Endothelial cell of umbilical vein (primary cell): ENCODE results near the gene TMEM213. TPM values are rescaled to one million over a fixed set of nuclear protein-coding genes. Genes with fewer than 3 reads are reported as not detected.

Experiments
- BruUV-seq: library from RNA; stranded (reverse); fragments of 400-500 nt; replicated peaks from 2 replicates; lab custom pipeline; 2021; lab: Mats Ljungman, UMichigan
- CTCF ChIA-PET: fragments of 300-600, 350-600 bp; sonication (Branson Sonifier 250); formaldehyde crosslinking; loops from one replicate; lab custom pipeline; 2021; ENCODE audit warnings: antibody characterized with exemption, inconsistent platforms; lab: Charles Lee
- POLR2A ChIA-PET: fragments of 300-600, 350-600 bp; sonication (Branson Sonifier 250); formaldehyde crosslinking; loops from one replicate; lab custom pipeline; 2021; ENCODE audit warnings: antibody characterized with exemption, inconsistent platforms; lab: Charles Lee
- DNase-seq: peaks from one replicate; pipeline ENCODE4 v3.0.0-alpha.2; 2011; ENCODE audit warnings: low read depth, low spot score
- FAIRE-seq: peaks from 2 replicates; lab custom pipeline; 2011; peaks lifted over from hg19 to GRCh38; lab: Jason Lieb, UNC
- H2AFZ ChIP-seq: 2 replicates; pipeline ENCODE4 v1.6.0; 2012; ENCODE audit warnings: low read depth, low read length, control low read depth, inconsistent platforms
- H3K27ac ChIP-seq: 2 replicates; pipeline ENCODE4 v1.5.1; 2011; ENCODE audit warnings: low read depth, mild to moderate bottlenecking, control low read depth, low read length, moderate library complexity; ENCODE audit not compliant: insufficient read depth
- H3K27me3 ChIP-seq, 2 experiments: 2 replicates each; pipeline versions ENCODE4 v1.6.0 to v1.6.1; 2011; ENCODE audit warnings: low read length in 2 of 2, mixed read lengths in 1 of 2; ENCODE audit not compliant: control insufficient read depth in 2 of 2, insufficient read depth in 2 of 2
- H3K36me3 ChIP-seq, 2 experiments: 2 replicates in 1 of 2; 3 replicates in 1 of 2; pipeline ENCODE4 v1.5.1; 2011; ENCODE audit warnings: low read length in 2 of 2, mild to moderate bottlenecking in 1 of 2, moderate library complexity in 1 of 2; ENCODE audit not compliant: control insufficient read depth in 2 of 2, insufficient read depth in 2 of 2; ENCODE audit errors: extremely low read depth in 1 of 2
- H3K4me1 ChIP-seq: 3 replicates; pipeline ENCODE4 v1.5.1; 2011; ENCODE audit warnings: mild to moderate bottlenecking, low read length; ENCODE audit not compliant: control insufficient read depth, insufficient read depth; ENCODE audit errors: extremely low read depth
- H3K4me2 ChIP-seq: 2 replicates; pipeline ENCODE4 v1.6.1; 2011; ENCODE audit warnings: low read length, control low read depth, mixed read lengths; ENCODE audit not compliant: insufficient read depth
- H3K4me3 ChIP-seq, 3 experiments: fragments of 200-600 bp in 1 of 3; sonication (generic), shearing (Covaris generic) in 1 of 3; replicated peaks in 1 of 3; 2 replicates each; pipeline ENCODE4 v1.5.1; 2011 to 2016; ENCODE audit warnings: control low read depth in 3 of 3, low read length in 3 of 3, mild to moderate bottlenecking in 2 of 3, inconsistent platforms in 1 of 3, low read depth in 1 of 3, moderate library complexity in 1 of 3; ENCODE audit not compliant: insufficient read depth in 1 of 3
- H3K79me2 ChIP-seq: 2 replicates; pipeline ENCODE4 v1.6.0; 2012; ENCODE audit warnings: low read length, inconsistent platforms; ENCODE audit not compliant: control insufficient read depth, insufficient read depth
- H3K9ac ChIP-seq: replicated peaks from 2 replicates; pipeline ENCODE3; 2011; ENCODE audit warnings: low read length, control low read depth; ENCODE audit not compliant: insufficient read depth; ENCODE audit errors: extremely low read depth
- H3K9me1 ChIP-seq: replicated peaks from 3 replicates; pipeline ENCODE4 v1.6.0; 2011; ENCODE audit warnings: mild to moderate bottlenecking, low read length; ENCODE audit not compliant: control insufficient read depth, insufficient read depth; ENCODE audit errors: extremely low read depth
- H3K9me3 ChIP-seq: replicated peaks from 2 replicates; pipeline ENCODE4 v1.5.1; 2012; ENCODE audit warnings: low read length, inconsistent platforms; ENCODE audit not compliant: control insufficient read depth, insufficient read depth
- H4K20me1 ChIP-seq: replicated peaks from 2 replicates; pipeline ENCODE3; 2011; ENCODE audit warnings: mild to moderate bottlenecking, low read length; ENCODE audit not compliant: control insufficient read depth, insufficient read depth; ENCODE audit errors: extremely low read depth
- FOS ChIP-seq: IDR thresholded peaks from 2 replicates; pipeline ENCODE4 v1.6.1; 2011; ENCODE audit warnings: mild to moderate bottlenecking, low read length, moderate library complexity, borderline replicate concordance; ENCODE audit not compliant: insufficient read depth
- GATA2 ChIP-seq: IDR thresholded peaks from 2 replicates; pipeline ENCODE4 v1.7.0; 2011; ENCODE audit warnings: low read depth, mild to moderate bottlenecking, moderate library complexity, mixed read lengths, low read length; ENCODE audit not compliant: insufficient read length, insufficient read depth
- JUN ChIP-seq: IDR thresholded peaks from 2 replicates; pipeline ENCODE4 v1.6.1; 2011; ENCODE audit warnings: borderline replicate concordance, low read depth; ENCODE audit not compliant: insufficient read length, insufficient read depth
- MYC ChIP-seq: IDR thresholded peaks from one replicate; pipeline ENCODE4 v1.6.1; 2011; ENCODE audit warnings: mild to moderate bottlenecking, low read depth, low read length
- dilution Hi-C: fragments of 300-500 bp; cut with MboI; formaldehyde crosslinking; loops from one replicate; pipeline ENCODE4 v1.15.0; 2019; ENCODE audit warnings: low sequenced_read_pairs; ENCODE audit not compliant: extremely low pct_ligation_motif_present
- intact Hi-C: fragments of 100-400 bp; cut with micrococcal nuclease; formaldehyde crosslinking; loops from one replicate; pipeline ENCODE4 v1.10.0; 2022
- polyA plus RNA-seq, 4 experiments: library from polyadenylated mRNA; depleted of rRNA in 3 of 4; stranded (reverse) in 3 of 4; unstranded in 1 of 4; fragments of >200 nt; gene quantifications; 2 replicates each; pipeline versions ENCODE4 v1.2.1 to v1.2.3, GENCODE V29; 2011 to 2012; ENCODE audit warnings: missing spikeins in 1 of 4
- total RNA-seq: library from RNA; stranded (reverse); gene quantifications from 2 replicates; pipeline ENCODE4 v1.2.3, GENCODE V29; 2021
- TF ChIP-seq, protein P1 (sequence below): IDR thresholded peaks from 2 replicates; pipeline ENCODE4 v1.6.1; 2011; ENCODE audit not compliant: insufficient read depth, insufficient read length
- TF ChIP-seq, protein P2 (sequence below), 2 donors: IDR thresholded peaks; 1 replicate in 1 of 2; 2 replicates in 1 of 2; pipeline ENCODE4 v1.5.1; 2011; ENCODE audit warnings: low read length in 2 of 2, mild to moderate bottlenecking in 2 of 2, moderate library complexity in 2 of 2, control low read depth in 1 of 2, inconsistent platforms in 1 of 2, low read depth in 1 of 2; ENCODE audit not compliant: insufficient read depth in 1 of 2; ENCODE audit errors: extremely low read depth in 1 of 2

TMEM213 gene
- total and polyA plus RNA-seq, 2 donors (not counting 3 experiments of a cell fraction or from before 2014, with no cell fraction given), result not detected

DNA sequence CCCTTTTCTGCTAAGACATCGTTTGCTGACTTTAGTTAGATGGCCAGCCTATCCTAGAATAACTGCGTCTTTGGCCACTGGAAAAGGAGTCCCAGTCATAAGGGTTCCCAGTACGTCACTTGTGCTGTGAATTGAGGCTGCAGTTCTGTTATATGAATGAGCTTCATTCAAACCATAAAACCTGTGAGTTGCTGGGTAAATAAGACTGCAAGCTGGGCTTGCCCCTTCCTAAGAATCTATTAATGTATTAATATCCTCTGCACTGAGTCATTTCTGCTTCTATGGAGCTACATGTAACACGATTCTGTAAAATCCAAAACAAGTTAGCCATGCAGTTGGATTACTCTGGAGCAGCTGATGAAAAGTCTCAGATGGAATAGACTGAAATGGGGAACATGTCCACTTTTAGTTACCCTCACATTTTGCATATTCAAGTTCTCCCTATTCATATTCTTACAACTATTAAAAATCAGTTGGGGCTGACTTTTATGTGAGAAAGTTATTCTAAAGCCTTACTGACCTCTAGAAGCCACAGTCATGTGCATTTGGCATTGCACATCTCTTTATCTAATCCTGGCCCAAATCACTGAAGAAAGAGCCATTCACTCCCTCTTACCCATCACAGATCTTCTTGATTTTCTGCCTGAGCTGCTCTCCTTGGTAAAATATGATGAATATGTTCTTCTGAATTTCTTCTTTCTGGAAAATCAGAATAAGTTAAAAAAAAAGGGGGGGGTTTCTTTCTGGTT, 41.8 kb upstream of the TMEM213 start:
- no peaks in the 10 kb centered on the region for H3K9me3 ChIP-seq
- H4K20me1 ChIP-seq, result no peaks in the 10 kb centered on the region
- TF ChIP-seq GATA2 (no peak), MYC (no peak), FOS (no peak), JUN (no peak)
- TF ChIP-seq, protein P1, sequence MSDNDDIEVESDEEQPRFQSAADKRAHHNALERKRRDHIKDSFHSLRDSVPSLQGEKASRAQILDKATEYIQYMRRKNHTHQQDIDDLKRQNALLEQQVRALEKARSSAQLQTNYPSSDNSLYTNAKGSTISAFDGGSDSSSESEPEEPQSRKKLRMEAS, result no peak
- TF ChIP-seq, protein P2, sequence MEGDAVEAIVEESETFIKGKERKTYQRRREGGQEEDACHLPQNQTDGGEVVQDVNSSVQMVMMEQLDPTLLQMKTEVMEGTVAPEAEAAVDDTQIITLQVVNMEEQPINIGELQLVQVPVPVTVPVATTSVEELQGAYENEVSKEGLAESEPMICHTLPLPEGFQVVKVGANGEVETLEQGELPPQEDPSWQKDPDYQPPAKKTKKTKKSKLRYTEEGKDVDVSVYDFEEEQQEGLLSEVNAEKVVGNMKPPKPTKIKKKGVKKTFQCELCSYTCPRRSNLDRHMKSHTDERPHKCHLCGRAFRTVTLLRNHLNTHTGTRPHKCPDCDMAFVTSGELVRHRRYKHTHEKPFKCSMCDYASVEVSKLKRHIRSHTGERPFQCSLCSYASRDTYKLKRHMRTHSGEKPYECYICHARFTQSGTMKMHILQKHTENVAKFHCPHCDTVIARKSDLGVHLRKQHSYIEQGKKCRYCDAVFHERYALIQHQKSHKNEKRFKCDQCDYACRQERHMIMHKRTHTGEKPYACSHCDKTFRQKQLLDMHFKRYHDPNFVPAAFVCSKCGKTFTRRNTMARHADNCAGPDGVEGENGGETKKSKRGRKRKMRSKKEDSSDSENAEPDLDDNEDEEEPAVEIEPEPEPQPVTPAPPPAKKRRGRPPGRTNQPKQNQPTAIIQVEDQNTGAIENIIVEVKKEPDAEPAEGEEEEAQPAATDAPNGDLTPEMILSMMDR (IDR thresholded peaks at IDR 0.05; ENCODE audit: extremely low read depth in 1 of 2, insufficient read depth in 1 of 2, low read depth in 1 of 2, low read length in 2 of 2), result no peak
- no peaks in the 10 kb centered on the region for H3K27me3 ChIP-seq
- H3K79me2 ChIP-seq, result no peaks in the 10 kb centered on the region
- H3K9me1 ChIP-seq, result no peaks in the 10 kb centered on the region
- CTCF ChIA-PET, result interaction anchor here (1.9 kb wide), 1 partner anchor 17 kb away, joined by 8 read pairs; no protein-coding TSS in a partner anchor
- H2AFZ ChIP-seq, result no peak overlapping the region
- H3K4me3 ChIP-seq, result no peak overlapping the region
- no TSS peak for BruUV-seq
- POLR2A ChIA-PET, result no interaction called here
- no peak for FAIRE-seq
- no peak for DNase-seq
- H3K4me1 ChIP-seq, result no peaks in the 10 kb centered on the region
- intact Hi-C loops, result no loop called here
- H3K36me3 ChIP-seq, result no peaks in the 10 kb centered on the region
- no peak overlapping the region for H3K4me2 ChIP-seq
- no peak overlapping the region for H3K9ac ChIP-seq
- dilution Hi-C loops, result no loop called here
- no peak overlapping the region for H3K27ac ChIP-seq
